NCI-H82 treated with DMSO at 0.1 percent for 48 hours (cell line): ENCODE results near the gene BHLHA15.

Experiments
- DNase-seq: peaks from one replicate; lab custom pipeline; 2025; ENCODE audit not compliant: unreplicated experiment; lab: John Stamatoyannopoulos, UW

BHLHA15 gene

GRCh38 chr7:98240961-98241673 lies 29.9 kb downstream of the BHLHA15 start:
- DNase-seq, result no peak

- DNase-seq, result no peak
These were observed 30.5 kb downstream of the BHLHA15 start for GRCh38 chr7:98241674-98242241.

DNA sequence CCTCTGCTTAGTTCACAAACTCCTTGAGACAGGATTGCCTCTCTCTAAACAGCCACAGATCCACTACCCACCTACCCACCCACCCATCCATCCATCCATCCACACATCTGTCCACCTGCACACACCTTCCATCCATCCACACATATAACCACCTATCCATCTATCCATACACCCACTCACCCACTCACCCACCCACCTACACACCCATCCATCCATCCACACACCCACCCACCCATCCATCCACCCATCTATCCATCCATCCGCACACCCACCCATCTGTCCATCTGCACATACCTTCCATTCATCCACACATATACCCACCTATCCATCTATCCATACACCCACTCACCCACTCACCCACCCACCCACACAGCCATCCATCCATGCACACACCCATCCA lies 31.1 kb downstream of the BHLHA15 start:
- DNase-seq, result no peak

DNA sequence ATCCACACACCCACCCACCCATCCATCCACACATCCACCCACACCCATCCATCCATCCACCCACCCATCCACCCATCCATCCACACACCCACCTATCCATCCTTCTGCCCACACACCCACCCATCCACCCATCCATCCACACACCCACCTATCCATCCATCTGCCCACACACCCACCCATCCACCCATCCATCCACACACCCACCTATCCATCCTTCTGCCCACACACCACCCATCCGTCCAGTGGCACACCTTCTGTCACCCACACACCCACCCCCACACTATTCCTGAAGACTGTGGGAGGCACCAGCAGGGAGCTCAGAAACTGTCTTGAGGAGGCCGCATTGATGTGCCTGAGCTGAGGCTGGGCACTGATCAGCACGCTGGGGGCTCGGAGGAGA lies 31.7 kb downstream of the BHLHA15 start:
- DNase-seq, result no peak

- DNase-seq, result no peak
These were observed 33.6 kb downstream of the BHLHA15 start for GRCh38 chr7:98244871-98245270.

DNA sequence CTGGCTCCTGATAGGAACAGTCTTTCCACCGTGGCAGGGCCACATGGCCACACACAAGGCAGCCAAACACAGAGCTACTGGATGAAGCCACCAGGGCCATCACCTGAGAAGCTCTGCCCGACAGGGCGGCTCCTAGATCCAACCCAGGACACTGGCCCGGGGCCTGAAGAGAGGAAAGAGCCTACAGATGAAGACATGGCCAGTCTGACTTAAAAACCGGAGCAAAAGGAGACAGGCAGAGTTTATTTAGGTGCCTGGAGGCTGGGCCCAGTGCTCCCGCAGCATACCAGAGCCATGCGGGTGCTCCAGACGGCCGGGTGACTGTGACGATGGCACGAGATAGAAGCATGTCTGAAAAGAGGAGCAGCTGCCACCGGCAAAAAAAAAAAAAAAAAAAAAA lies 36.9 kb downstream of the BHLHA15 start:
- DNase-seq, result no peak

DNA sequence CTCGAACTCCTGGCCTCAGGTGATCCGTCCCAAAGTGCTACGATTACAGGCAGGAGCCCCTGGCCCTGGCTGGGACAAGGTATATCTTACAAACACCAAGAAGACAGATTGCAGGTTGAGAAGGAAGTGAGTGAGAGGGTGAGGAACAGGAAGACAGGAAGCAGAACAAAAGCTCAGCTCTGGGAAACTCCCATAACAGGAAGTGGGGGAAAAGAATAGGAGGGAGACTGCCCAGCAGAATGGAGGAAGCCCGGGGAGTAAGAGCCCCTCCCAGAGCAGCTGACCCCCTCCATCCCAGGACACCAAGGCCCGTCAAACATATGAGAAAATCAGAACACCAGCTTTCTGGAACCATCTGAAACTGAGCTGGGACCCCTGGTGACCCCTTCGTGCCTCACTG lies 37.9 kb downstream of the BHLHA15 start:
- DNase-seq, result no peak

DNA sequence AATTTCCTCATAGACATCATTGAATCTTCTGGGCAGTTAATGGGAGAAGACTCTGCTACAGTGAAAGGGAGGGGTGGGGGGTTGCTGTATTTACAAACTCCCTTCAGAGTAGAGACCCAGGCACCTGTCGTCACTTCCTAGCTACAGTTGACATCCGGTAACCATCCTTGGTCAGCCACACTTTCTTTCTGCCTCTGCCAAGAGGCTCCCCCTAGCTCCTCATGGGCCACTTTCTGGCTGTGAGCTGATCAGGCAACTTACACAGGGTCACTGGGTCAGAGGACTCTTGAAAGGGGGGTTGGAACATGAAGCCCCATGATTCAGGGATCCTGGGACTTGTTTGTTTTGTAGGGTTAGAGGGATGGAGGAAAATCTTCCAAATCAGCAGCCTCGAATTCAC lies 39.5 kb downstream of the BHLHA15 start:
- no peak for DNase-seq

- no peak for DNase-seq
These were observed 40.0 kb downstream of the BHLHA15 start for GRCh38 chr7:98251231-98251600.

DNA sequence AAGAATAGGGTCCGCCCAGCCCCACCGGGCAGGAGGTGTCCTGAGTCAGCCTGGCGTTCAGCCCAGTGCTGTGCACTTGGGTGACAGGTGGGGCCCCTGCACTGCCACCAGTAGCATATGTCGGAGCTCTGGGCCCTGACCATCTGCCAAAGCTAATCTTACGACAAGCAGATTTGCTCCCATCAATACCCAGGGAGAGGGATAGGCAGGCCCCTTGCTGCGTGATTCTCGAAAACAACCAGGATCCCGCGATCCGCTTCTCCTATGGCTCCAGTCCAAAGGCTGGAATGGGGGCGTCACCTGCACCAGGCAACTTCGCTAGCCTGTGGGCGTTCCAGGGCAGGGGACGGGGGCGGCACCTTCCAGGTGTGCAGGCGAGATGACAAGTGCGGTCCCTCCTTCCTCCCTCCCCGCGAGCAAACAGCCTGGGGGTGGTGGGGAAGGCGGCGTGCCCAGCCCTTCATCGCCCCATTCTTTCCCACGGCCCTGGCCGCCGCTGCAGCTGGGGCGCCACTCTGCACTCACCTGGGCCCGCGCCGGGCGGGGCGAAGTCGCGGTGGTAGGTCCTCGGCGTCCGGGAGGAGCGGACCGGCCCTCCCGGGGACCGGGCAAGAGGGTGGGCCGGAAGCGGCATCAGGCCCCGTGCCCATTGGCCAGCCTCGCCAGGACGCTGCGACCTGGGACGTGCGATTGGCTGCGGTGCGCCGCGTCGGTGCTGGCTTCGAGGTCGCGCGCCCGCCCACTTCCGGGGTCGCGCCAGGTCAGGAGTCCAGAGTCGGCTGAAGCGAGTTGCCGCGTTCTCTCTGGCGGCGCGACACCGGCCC lies 40.6 kb downstream of the BHLHA15 start, which contains the start of gene TECPR1:
Gene TECPR1 (minus strand): TSS at position 632 of the 824 bp plus-strand sequence. CDS start 6,086 bp downstream, outside the sequence.
- peak; percentile 77 for DNase-seq

GRCh38 chr7:98252425-98253054 lies 41.3 kb downstream of the BHLHA15 start:
- no peak for DNase-seq

- DNase-seq, result no peak
These were observed 43.3 kb downstream of the BHLHA15 start for GRCh38 chr7:98254516-98254915.

- DNase-seq, result no peak
These were observed 43.8 kb downstream of the BHLHA15 start for GRCh38 chr7:98254951-98255610.

DNA sequence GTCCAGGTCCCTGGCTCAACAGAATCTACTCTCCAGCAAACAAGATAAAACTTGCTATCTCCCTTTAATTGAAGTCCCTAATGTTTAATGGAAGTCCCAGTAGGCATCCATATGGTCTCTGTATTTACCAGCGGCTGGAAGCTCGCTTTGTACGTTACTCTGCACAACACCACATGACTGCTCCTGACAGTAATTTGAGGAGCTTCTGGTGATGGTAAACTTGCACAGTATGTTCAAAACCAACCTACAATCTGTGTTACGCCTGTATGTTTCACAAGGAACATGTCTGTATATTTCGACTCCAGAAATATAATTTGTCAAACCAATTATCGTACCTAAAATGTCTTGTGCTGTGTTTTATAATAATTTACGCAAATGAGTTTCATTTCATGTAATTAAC lies 45.2 kb downstream of the BHLHA15 start:
- DNase-seq, result no peak

DNA sequence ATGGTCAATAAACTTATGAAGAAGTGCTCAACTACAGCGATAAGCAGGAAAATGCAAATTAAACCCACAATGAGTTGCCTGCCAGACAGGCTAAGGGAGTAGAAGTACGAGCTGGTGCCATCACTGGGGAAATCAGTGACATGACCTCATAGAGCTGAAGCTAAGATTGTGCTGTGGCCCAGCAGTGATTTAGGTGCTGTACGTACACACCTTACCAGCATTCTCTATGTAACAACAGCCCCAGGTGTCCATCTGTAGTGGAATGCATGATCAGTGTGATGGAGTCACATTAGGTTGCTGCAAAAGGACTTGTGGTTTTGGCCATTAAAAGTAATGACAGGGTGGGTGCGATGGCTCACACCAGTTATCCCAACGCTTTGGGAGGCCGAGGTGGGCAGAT lies 46.5 kb downstream of the BHLHA15 start:
- DNase-seq, result no peak
